Natural killer cell (primary cell): Measurements from ENCODE around the gene HS3ST3A1. TPM values are rescaled to one million over a fixed set of nuclear protein-coding genes. Genes with fewer than 3 reads are reported as not detected.

Experiments
- ATAC-seq, 3 donors: fragments of 150-1000 bp in 2 of 3; fragments of 200-7000 bp in 1 of 3; cut with Tn5 transposase; 1 replicate in 1 of 3; 2 replicates in 2 of 3; pipeline ENCODE4 v1.10.0; 2021; ENCODE audit warnings: mild to moderate bottlenecking in 2 of 3, moderate library complexity in 2 of 3
- DNase-seq, 2 donors: peaks; one replicate each; pipeline versions ENCODE4 v3.0.0 to v3.0.0-alpha.2; 2013 to 2021; ENCODE audit warnings: mixed read lengths in 1 of 2
- H3K27ac ChIP-seq: one replicate; pipeline ENCODE4 v1.5.1; 2013; ENCODE audit warnings: mild to moderate bottlenecking, low read length
- H3K27me3 ChIP-seq: one replicate; pipeline ENCODE4 v1.6.1; 2013; ENCODE audit warnings: low read length; ENCODE audit not compliant: control insufficient read depth, insufficient read depth
- H3K36me3 ChIP-seq: one replicate; pipeline ENCODE4 v1.6.1; 2013; ENCODE audit warnings: low read length; ENCODE audit not compliant: control insufficient read depth, insufficient read depth
- H3K4me1 ChIP-seq: one replicate; pipeline ENCODE4 v1.6.1; 2013; ENCODE audit warnings: low read length; ENCODE audit not compliant: control insufficient read depth, insufficient read depth
- H3K4me3 ChIP-seq: one replicate; pipeline ENCODE4 v1.5.1; 2013; ENCODE audit warnings: low read length
- H3K9me3 ChIP-seq: one replicate; pipeline ENCODE4 v1.6.1; 2013; ENCODE audit warnings: low read length; ENCODE audit not compliant: control insufficient read depth, insufficient read depth
- H3K27ac Mint-ChIP-seq, 2 donors: one replicate each; pipeline ENCODE4 v1.8.0; 2022; ENCODE audit warnings: mild to moderate bottlenecking in 2 of 2, mixed read lengths in 2 of 2, moderate library complexity in 1 of 2
- H3K27me3 Mint-ChIP-seq, 2 donors: one replicate each; pipeline ENCODE4 v1.8.0; 2022; ENCODE audit warnings: low read depth in 2 of 2, mixed read lengths in 2 of 2
- H3K36me3 Mint-ChIP-seq: one replicate; pipeline ENCODE4 v1.8.0; 2022; ENCODE audit warnings: mixed read lengths
- H3K4me1 Mint-ChIP-seq, 2 donors: one replicate each; pipeline ENCODE4 v1.8.0; 2022; ENCODE audit warnings: mixed read lengths in 2 of 2
- H3K4me3 Mint-ChIP-seq: one replicate; pipeline ENCODE4 v1.8.0; 2022; ENCODE audit warnings: mild to moderate bottlenecking, moderate library complexity, mixed read lengths
- H3K9me3 Mint-ChIP-seq, 2 donors: one replicate each; pipeline ENCODE4 v1.8.0; 2022; ENCODE audit warnings: mixed read lengths in 2 of 2
- CTCF ChIP-seq: fragments of 200-600 bp; IDR thresholded peaks from one replicate; pipeline ENCODE4 v1.8.0; 2022; ENCODE audit warnings: antibody characterized with exemption
- WGBS: methylation state at CpG from one replicate; pipeline ENCODE4 v1.1.7; 2013; ENCODE audit warnings: missing lambda C conversion rate; ENCODE audit not compliant: insufficient coverage; 5-methylcytosine and 5-hydroxymethylcytosine counted together
- intact Hi-C: fragments of 100-400 bp; cut with micrococcal nuclease; formaldehyde crosslinking; loops from one replicate; pipeline ENCODE4 v1.14.2; 2022
- total RNA-seq, 4 donors: library from RNA; stranded (reverse); fragments of 120-200 nt in 1 of 4; gene quantifications; one replicate each; pipeline versions ENCODE4 v1.2.3 to v1.2.4, GENCODE V29; 2013 to 2022

HS3ST3A1 gene
- total RNA-seq, 3 donors from 2014 or later (not counting 1 experiment from before 2014, with no cell fraction given) = 1.6 to 2.5 TPM; not detected in 1

DNA sequence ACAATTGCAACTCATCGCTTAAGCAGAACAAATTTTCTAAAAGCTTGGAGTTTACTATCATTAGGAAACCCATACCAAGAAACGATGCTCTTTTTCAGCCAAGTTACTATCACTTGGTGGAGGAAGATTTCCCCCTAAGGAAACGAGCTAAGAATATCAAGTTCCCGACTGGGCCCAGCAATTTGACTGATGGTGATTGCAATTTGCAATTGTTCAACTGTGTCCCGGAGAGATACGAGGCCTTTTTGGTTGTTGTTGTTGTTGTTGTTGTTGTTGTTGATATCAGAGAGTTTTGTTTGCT lies 6.2 kb downstream of the HS3ST3A1 start:
- Mint-ChIP-seq H3K27ac (no peak overlapping the region), H3K4me1 (peaks cover 5 to 6% of the 10 kb centered on the region in 2 donors), H3K4me3 (no peak overlapping the region), H3K27me3 (peaks cover 45 to 46% of the 10 kb centered on the region in 2 donors), H3K36me3 (no peaks in the 10 kb centered on the region), H3K9me3 (no peaks in the 10 kb centered on the region)
- H3K4me1 ChIP-seq = no peaks in the 10 kb centered on the region
- H3K9me3 ChIP-seq = no peaks in the 10 kb centered on the region
- no peak overlapping the region for H3K4me3 ChIP-seq
- intact Hi-C loops = no loop called here
- no peak overlapping the region for H3K27ac ChIP-seq
- ATAC-seq (no peak), DNase-seq (no peak)
- H3K27me3 ChIP-seq = peaks cover 3% of the 10 kb centered on the region
- TF ChIP-seq CTCF = no peak
- no peaks in the 10 kb centered on the region for H3K36me3 ChIP-seq
- WGBS = 93% methylated on average over 6 of the region's 6 CpGs

GRCh38 chr17:13594762-13595598 lies 6.7 kb downstream of the HS3ST3A1 start:
- no peaks in the 10 kb centered on the region for H3K4me1 ChIP-seq
- H3K9me3 ChIP-seq = no peaks in the 10 kb centered on the region
- WGBS = 20% methylated on average over 10 of the region's 10 CpGs
- H3K27ac ChIP-seq = no peak overlapping the region
- Mint-ChIP-seq H3K27ac (no peak overlapping the region), H3K36me3 (no peaks in the 10 kb centered on the region), H3K27me3 (peaks cover 41 to 42% of the 10 kb centered on the region in 2 donors), H3K9me3 (no peaks in the 10 kb centered on the region), H3K4me1 (peaks cover 5 to 6% of the 10 kb centered on the region in 2 donors), H3K4me3 (no peak overlapping the region)
- H3K27me3 ChIP-seq = peaks cover 3% of the 10 kb centered on the region
- intact Hi-C loops = loop anchor here (1.0 kb wide), 3 partner anchors 707 to 1331 kb away; no protein-coding TSS in a partner anchor
- ATAC-seq = peak; percentile 71 to 84 (median 76)
- DNase-seq = peak; percentile 53 to 91
- no peak overlapping the region for H3K4me3 ChIP-seq
- peak; percentile 93 for TF ChIP-seq CTCF
- no peaks in the 10 kb centered on the region for H3K36me3 ChIP-seq

GRCh38 chr17:13594310-13594709 lies 7.4 kb downstream of the HS3ST3A1 start:
- no peak overlapping the region for H3K4me3 Mint-ChIP-seq
- H3K27me3 Mint-ChIP-seq = peaks cover 38 to 41% of the 10 kb centered on the region in 2 donors
- DNase-seq (no peak), ATAC-seq (no peak)
- intact Hi-C loops = loop anchor here (1.0 kb wide), 3 partner anchors 708 to 1332 kb away; no protein-coding TSS in a partner anchor
- no peak overlapping the region for H3K27ac ChIP-seq
- no peak overlapping the region for H3K27ac Mint-ChIP-seq
- no peak for TF ChIP-seq CTCF
- no peaks in the 10 kb centered on the region for H3K4me1 ChIP-seq
- 93% methylated on average over 5 of the region's 5 CpGs for WGBS
- no peak overlapping the region for H3K4me3 ChIP-seq
- no peaks in the 10 kb centered on the region for H3K9me3 ChIP-seq
- no peaks in the 10 kb centered on the region for H3K36me3 Mint-ChIP-seq
- no peaks in the 10 kb centered on the region for H3K36me3 ChIP-seq
- peaks cover 5 to 6% of the 10 kb centered on the region in 2 donors for H3K4me1 Mint-ChIP-seq
- H3K27me3 ChIP-seq = no peaks in the 10 kb centered on the region
- no peaks in the 10 kb centered on the region for H3K9me3 Mint-ChIP-seq
